Right renal pelvis (tissue), 4 donors: Measurements from ENCODE around the gene PIGV. TPM values are rescaled to one million over a fixed set of nuclear protein-coding genes. Genes with fewer than 3 reads are reported as not detected.

Experiments
- DNase-seq, 4 donors: peaks; one replicate each; pipeline ENCODE4 v3.0.0-alpha.2; 2013; ENCODE audit warnings: low read depth in 4 of 4, low spot score in 3 of 4, missing footprints in 1 of 4
- polyA plus RNA-seq, 4 donors: library from polyadenylated mRNA; unstranded; fragments of 120-200 nt; gene quantifications; one replicate each; pipeline ENCODE4 v1.2.1, GENCODE V29; 2013; ENCODE audit not compliant: insufficient read length in 4 of 4

Gene PIGV
- 10 to 100 TPM; 18.1 to 19.1 (median 18.5) TPM for polyA plus RNA-seq

GRCh38 chr1:26787706-26788514, at the start of gene PIGV:
Gene PIGV, plus strand, starts transcription at chr1:26787950. Its CDS starts 2,866 bp downstream, at chr1:26790816.
- peak; percentile 76 to 90 (median 81) for DNase-seq

- no peak for DNase-seq
These were observed 48.3 kb upstream of the PIGV start for GRCh38 chr1:26739329-26739914.

GRCh38 chr1:26740023-26740634, 47.6 kb upstream of the PIGV start:
- DNase-seq = no peak

- no peak for DNase-seq
These were observed 46.8 kb upstream of the PIGV start for GRCh38 chr1:26740952-26741351.

GRCh38 chr1:26743426-26744059, 44.2 kb upstream of the PIGV start:
- no peak for DNase-seq

- DNase-seq = no peak
These were observed 43.4 kb upstream of the PIGV start for GRCh38 chr1:26744075-26744959.

- DNase-seq = no peak
These were observed 42.6 kb upstream of the PIGV start for GRCh38 chr1:26745191-26745590.

GRCh38 chr1:26747048-26747447, 40.7 kb upstream of the PIGV start:
- no peak for DNase-seq

- no peak for DNase-seq
These were observed 39.4 kb upstream of the PIGV start for GRCh38 chr1:26748351-26748750.

- no peak for DNase-seq
These were observed 38.3 kb upstream of the PIGV start for GRCh38 chr1:26749458-26749857.

GRCh38 chr1:26750428-26750827, 37.3 kb upstream of the PIGV start:
- no peak for DNase-seq

GRCh38 chr1:26752519-26752918, 35.2 kb upstream of the PIGV start:
- no peak for DNase-seq

- DNase-seq = no peak
These were observed 33.5 kb upstream of the PIGV start for GRCh38 chr1:26754086-26754874.

GRCh38 chr1:26758358-26758757, 29.4 kb upstream of the PIGV start:
- DNase-seq = no peak

GRCh38 chr1:26759531-26759930, 28.2 kb upstream of the PIGV start:
- DNase-seq = no peak

GRCh38 chr1:26761217-26761616, 26.5 kb upstream of the PIGV start:
- no peak for DNase-seq

GRCh38 chr1:26767714-26768113, 20.0 kb upstream of the PIGV start:
- DNase-seq = no peak

GRCh38 chr1:26768755-26769154, 19.0 kb upstream of the PIGV start:
- DNase-seq = no peak

- no peak for DNase-seq
These were observed 16.5 kb upstream of the PIGV start for GRCh38 chr1:26771285-26771642.
